ENCODE results near the gene FOXO1. TPM values are rescaled to one million over a fixed set of nuclear protein-coding genes. Genes with fewer than 3 reads are reported as not detected.

Gene FOXO1
- total RNA-seq, 1 experiment from 2014 or later: 12.2 TPM

DNA sequence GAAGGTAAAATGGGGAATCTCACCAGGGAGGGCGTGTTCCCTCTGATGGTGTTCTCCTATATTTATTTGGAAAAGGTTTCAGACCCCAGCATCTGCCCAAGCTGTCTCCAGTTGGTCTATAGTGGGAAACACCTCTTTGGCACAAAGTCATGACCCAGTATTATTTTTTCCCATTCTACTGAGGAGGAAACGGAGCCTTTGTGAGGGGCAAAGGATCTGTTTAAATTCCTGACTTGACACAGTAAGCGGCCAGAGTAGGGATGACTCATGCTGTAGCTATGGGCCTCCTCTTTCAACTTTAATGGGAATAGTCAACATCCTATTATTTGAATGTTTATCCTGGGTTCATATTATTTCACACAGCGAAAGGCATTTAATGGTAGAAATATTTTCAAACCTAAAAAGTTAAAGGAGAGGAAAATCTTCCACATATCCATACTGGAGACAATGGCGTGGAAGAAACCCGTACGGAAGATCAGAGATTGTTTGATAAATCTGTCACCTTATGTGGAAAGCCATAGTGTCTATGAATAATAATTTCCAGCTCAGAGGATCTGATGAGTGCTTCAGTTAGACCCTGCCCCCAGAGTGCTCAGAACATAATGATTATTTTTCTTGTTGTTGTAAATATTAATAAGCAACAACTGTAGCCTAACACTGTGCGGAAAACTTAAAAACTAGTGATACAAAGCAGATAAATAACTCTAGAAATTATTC is 126.0 kb downstream of the FOXO1 start:
- no peaks in the 10 kb centered on the region for H3K79me2 ChIP-seq (ENCODE audit: insufficient read depth, low read length)
- intact Hi-C loops (cut with micrococcal nuclease): loop anchor here (5.0 kb wide), 1 partner anchor 127 kb away; the partner anchor contains the start of gene FOXO1
- CTCF ChIA-PET: no interaction called here
- peak overlapping the region; percentile 16; the same call in 1 of the 2 replicates for H3K27ac ChIP-seq (ENCODE audit: low read depth, low read length)
- peak overlapping the region in 1 of 2 experiments; percentile 35; a peak in 2 of 4 replicates for H3K4me3 ChIP-seq (replicated peaks in 1 of 2; ENCODE audit: low read depth in 1 of 2, low read length in 2 of 2)
- DNase-seq (ENCODE audit: low read depth, low spot score) (peak; percentile 48), ATAC-seq (peak; percentile 93)
- H2AFZ ChIP-seq (ENCODE audit: low read depth, low read length, poor library complexity, severe bottlenecking): peak overlapping the region; percentile 62
- no peaks in the 10 kb centered on the region for H3K36me3 ChIP-seq (ENCODE audit: control insufficient read depth in 1 of 2, insufficient read depth in 2 of 2, low read length in 2 of 2)
- TF ChIP-seq SIN3A (IDR thresholded peaks at IDR 0.05; ENCODE audit: low read depth) (peak; percentile 49), POLR2AphosphoS5 (IDR thresholded peaks at IDR 0.05; ENCODE audit: low read depth, low read length) (no peak), POLR2A (IDR thresholded peaks at IDR 0.05; ENCODE audit: borderline replicate concordance, extremely low read depth, insufficient read depth, insufficient read length) (no peak), ELF1 (IDR thresholded peaks at IDR 0.05; ENCODE audit: borderline replicate concordance, low read depth) (no peak), TCF7L2 (IDR thresholded peaks at IDR 0.05; ENCODE audit: borderline replicate concordance, extremely low read depth, insufficient read depth, insufficient read length) (peak; percentile 79), SP1 (IDR thresholded peaks at IDR 0.05; ENCODE audit: low read depth) (no peak; the same call in none of the 2 replicates), ZNF274 (IDR thresholded peaks at IDR 0.05; ENCODE audit: low read depth, low read length) (no peak), CBX3 (IDR thresholded peaks at IDR 0.05; ENCODE audit: low read depth) (peak; percentile 34; the same call in 1 of the 2 replicates), FOSL1 (IDR thresholded peaks at IDR 0.05; ENCODE audit: low read depth) (peak; percentile 80), JUND (IDR thresholded peaks at IDR 0.05) (peak; percentile 78), SRF (IDR thresholded peaks at IDR 0.05; ENCODE audit: low read depth) (no peak), EZH2 (IDR thresholded peaks at IDR 0.05) (no peak), YY1 (IDR thresholded peaks at IDR 0.05; ENCODE audit: extremely low read depth, insufficient replicate concordance, low read depth, low read length) (no peak), CEBPB (IDR thresholded peaks at IDR 0.05; ENCODE audit: low read depth) (no peak), ATF3 (IDR thresholded peaks at IDR 0.05) (no peak), EGR1 (IDR thresholded peaks at IDR 0.05; ENCODE audit: low read depth) (no peak)
- TF ChIP-seq, protein P1, sequence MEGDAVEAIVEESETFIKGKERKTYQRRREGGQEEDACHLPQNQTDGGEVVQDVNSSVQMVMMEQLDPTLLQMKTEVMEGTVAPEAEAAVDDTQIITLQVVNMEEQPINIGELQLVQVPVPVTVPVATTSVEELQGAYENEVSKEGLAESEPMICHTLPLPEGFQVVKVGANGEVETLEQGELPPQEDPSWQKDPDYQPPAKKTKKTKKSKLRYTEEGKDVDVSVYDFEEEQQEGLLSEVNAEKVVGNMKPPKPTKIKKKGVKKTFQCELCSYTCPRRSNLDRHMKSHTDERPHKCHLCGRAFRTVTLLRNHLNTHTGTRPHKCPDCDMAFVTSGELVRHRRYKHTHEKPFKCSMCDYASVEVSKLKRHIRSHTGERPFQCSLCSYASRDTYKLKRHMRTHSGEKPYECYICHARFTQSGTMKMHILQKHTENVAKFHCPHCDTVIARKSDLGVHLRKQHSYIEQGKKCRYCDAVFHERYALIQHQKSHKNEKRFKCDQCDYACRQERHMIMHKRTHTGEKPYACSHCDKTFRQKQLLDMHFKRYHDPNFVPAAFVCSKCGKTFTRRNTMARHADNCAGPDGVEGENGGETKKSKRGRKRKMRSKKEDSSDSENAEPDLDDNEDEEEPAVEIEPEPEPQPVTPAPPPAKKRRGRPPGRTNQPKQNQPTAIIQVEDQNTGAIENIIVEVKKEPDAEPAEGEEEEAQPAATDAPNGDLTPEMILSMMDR (IDR thresholded peaks at IDR 0.05 in 2 of 3, conservative IDR thresholded peaks at IDR 0.05 in 1 of 3; ENCODE audit: borderline replicate concordance in 1 of 3, insufficient read depth in 1 of 3, low read depth in 2 of 3, low read length in 2 of 3): no peak
- TF ChIP-seq, protein P2, sequence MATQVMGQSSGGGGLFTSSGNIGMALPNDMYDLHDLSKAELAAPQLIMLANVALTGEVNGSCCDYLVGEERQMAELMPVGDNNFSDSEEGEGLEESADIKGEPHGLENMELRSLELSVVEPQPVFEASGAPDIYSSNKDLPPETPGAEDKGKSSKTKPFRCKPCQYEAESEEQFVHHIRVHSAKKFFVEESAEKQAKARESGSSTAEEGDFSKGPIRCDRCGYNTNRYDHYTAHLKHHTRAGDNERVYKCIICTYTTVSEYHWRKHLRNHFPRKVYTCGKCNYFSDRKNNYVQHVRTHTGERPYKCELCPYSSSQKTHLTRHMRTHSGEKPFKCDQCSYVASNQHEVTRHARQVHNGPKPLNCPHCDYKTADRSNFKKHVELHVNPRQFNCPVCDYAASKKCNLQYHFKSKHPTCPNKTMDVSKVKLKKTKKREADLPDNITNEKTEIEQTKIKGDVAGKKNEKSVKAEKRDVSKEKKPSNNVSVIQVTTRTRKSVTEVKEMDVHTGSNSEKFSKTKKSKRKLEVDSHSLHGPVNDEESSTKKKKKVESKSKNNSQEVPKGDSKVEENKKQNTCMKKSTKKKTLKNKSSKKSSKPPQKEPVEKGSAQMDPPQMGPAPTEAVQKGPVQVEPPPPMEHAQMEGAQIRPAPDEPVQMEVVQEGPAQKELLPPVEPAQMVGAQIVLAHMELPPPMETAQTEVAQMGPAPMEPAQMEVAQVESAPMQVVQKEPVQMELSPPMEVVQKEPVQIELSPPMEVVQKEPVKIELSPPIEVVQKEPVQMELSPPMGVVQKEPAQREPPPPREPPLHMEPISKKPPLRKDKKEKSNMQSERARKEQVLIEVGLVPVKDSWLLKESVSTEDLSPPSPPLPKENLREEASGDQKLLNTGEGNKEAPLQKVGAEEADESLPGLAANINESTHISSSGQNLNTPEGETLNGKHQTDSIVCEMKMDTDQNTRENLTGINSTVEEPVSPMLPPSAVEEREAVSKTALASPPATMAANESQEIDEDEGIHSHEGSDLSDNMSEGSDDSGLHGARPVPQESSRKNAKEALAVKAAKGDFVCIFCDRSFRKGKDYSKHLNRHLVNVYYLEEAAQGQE (IDR thresholded peaks at IDR 0.05; ENCODE audit: low read depth): no peak
- TF ChIP-seq, protein P3, sequence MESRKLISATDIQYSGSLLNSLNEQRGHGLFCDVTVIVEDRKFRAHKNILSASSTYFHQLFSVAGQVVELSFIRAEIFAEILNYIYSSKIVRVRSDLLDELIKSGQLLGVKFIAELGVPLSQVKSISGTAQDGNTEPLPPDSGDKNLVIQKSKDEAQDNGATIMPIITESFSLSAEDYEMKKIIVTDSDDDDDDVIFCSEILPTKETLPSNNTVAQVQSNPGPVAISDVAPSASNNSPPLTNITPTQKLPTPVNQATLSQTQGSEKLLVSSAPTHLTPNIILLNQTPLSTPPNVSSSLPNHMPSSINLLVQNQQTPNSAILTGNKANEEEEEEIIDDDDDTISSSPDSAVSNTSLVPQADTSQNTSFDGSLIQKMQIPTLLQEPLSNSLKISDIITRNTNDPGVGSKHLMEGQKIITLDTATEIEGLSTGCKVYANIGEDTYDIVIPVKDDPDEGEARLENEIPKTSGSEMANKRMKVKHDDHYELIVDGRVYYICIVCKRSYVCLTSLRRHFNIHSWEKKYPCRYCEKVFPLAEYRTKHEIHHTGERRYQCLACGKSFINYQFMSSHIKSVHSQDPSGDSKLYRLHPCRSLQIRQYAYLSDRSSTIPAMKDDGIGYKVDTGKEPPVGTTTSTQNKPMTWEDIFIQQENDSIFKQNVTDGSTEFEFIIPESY (IDR thresholded peaks at IDR 0.05; ENCODE audit: extremely low read depth, insufficient replicate concordance, low read length): no peak
- TF ChIP-seq, protein P4, sequence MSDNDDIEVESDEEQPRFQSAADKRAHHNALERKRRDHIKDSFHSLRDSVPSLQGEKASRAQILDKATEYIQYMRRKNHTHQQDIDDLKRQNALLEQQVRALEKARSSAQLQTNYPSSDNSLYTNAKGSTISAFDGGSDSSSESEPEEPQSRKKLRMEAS (IDR thresholded peaks at IDR 0.05): no peak
- no peaks in the 10 kb centered on the region for H4K20me1 ChIP-seq (ENCODE audit: insufficient read depth)
- H3K27me3 ChIP-seq (ENCODE audit: insufficient read depth, low read length): no peaks in the 10 kb centered on the region
- no peaks in the 10 kb centered on the region for H3K9me3 ChIP-seq (ENCODE audit: control insufficient read depth in 1 of 2, insufficient read depth in 1 of 2, low read depth in 1 of 2, low read length in 2 of 2)
- no peaks in the 10 kb centered on the region for H3K9me2 ChIP-seq (ENCODE audit: insufficient read depth)
- peak overlapping the region; percentile 67 for H3K4me2 ChIP-seq (ENCODE audit: low read length)
- BruUV-seq (replicated peaks): no TSS peak
- RAD21 ChIA-PET (ENCODE audit: low non-redundant PET in 1 of 2, low total read pairs in 2 of 2, uncharacterized antibody in 2 of 2, unreplicated experiment in 2 of 2): no interaction called here
- no peak overlapping the region for H3K9ac ChIP-seq (ENCODE audit: low read length)
- POLR2A ChIA-PET: no interaction called here
- peaks cover 18 to 27% of the 10 kb centered on the region in 2 experiments for H3K4me1 ChIP-seq (ENCODE audit: control insufficient read depth in 1 of 2, insufficient read depth in 2 of 2, low read length in 2 of 2)

All from HCT116 (cell line).